Body of pancreas (tissue), 4 donors: Measurements from ENCODE around the gene TMEM42.

Experiments
- CTCF ChIP-seq, 7 experiments: fragments of 450-650 bp in 4 of 7; fragments of 200-600 bp in 3 of 7; sonication (generic) in 3 of 7; IDR thresholded peaks; one replicate each; pipeline ENCODE4 v1.5.1; 2016 to 2019; ENCODE audit warnings: antibody characterized with exemption in 7 of 7
- POLR2A ChIP-seq, 3 donors: fragments of 450-650 bp; IDR thresholded peaks; one replicate each; pipeline ENCODE4 v1.6.1; 2016; ENCODE audit warnings: antibody characterized with exemption in 3 of 3, mild to moderate bottlenecking in 2 of 3

- TF ChIP-seq CTCF (IDR thresholded peaks at IDR 0.05) (no peak), POLR2A (IDR thresholded peaks at IDR 0.05) (no peak)
These were observed 43.9 kb downstream of the TMEM42 start for GRCh38 chr3:44905446-44906157.
